Posterior vena cava (tissue), 2 donors: Measurements from ENCODE around the gene TRAPPC3L. TPM values are rescaled to one million over a fixed set of nuclear protein-coding genes. Genes with fewer than 3 reads are reported as not detected.

ENCODE experiments used
- DNase-seq: peaks from one replicate; pipeline ENCODE4 v3.0.0-alpha.2; 2020; ENCODE audit warnings: low spot score
- intact Hi-C, 2 donors: fragments of 100-400 bp; cut with DNase I; formaldehyde crosslinking; loops; one replicate each; pipeline versions ENCODE4 v1.14.1 to v1.14.2; 2022 to 2023
- long read RNA-seq, 2 donors: library from polyadenylated mRNA; unstranded; transcript quantifications; one replicate each; pipeline ENCODE4 v2.0.0, GENCODE V29; 2020 to 2021
- total RNA-seq, 2 donors: library from RNA; stranded (reverse); fragmentation: NEBNext Ultra II Directional; extraction: Animal tissue kit (Norgen Biotek cat#: 25700); gene quantifications; one replicate each; pipeline ENCODE4 v1.2.1, GENCODE V29; 2021
- donor health status: DM: yes; HTN: yes; CAD: no.
- donor health status: DM: yes; HTN: yes; CAD: no.

TRAPPC3L gene
- under 1 TPM in 1 of 2 donors, not detected in 1; 0.33 TPM for total RNA-seq
- long read RNA-seq, donor 1: 0 reads
- long read RNA-seq, donor 2: 0 reads

GRCh38 chr6:116545651-116546050 is at the start of gene TRAPPC3L:
TSS of gene TRAPPC3L (minus strand) at chr6:116545684. CDS start at chr6:116545514, 170 bp downstream.
- intact Hi-C loops: no loop called here
- DNase-seq: no peak

- intact Hi-C loops: no loop called here
- DNase-seq: no peak
These were observed 49.8 kb upstream of the TRAPPC3L start for GRCh38 chr6:116595247-116595646.

GRCh38 chr6:116586738-116587137 is 41.3 kb upstream of the TRAPPC3L start:
- no peak for DNase-seq
- intact Hi-C loops: no loop called here

- no peak for DNase-seq
- intact Hi-C loops: no loop called here
These were observed 40.8 kb upstream of the TRAPPC3L start for GRCh38 chr6:116586276-116586675.

- intact Hi-C loops: no loop called here
- DNase-seq: no peak
These were observed 34.7 kb upstream of the TRAPPC3L start for GRCh38 chr6:116580198-116580597.

GRCh38 chr6:116579143-116579542 is 33.7 kb upstream of the TRAPPC3L start:
- intact Hi-C loops: no loop called here

GRCh38 chr6:116578335-116578734 is 32.9 kb upstream of the TRAPPC3L start:
- no peak for DNase-seq
- intact Hi-C loops: no loop called here

More at GRCh38 chr6:116579143-116579542, 33.7 kb upstream of the TRAPPC3L start:
- no peak for DNase-seq

- no peak for DNase-seq
- intact Hi-C loops: no loop called here
These were observed 32.0 kb upstream of the TRAPPC3L start for GRCh38 chr6:116577486-116577885.

GRCh38 chr6:116575227-116575626 is 29.7 kb upstream of the TRAPPC3L start:
- intact Hi-C loops: no loop called here
- no peak for DNase-seq

- DNase-seq: peak; percentile 38
- intact Hi-C loops: no loop called here
These were observed 26.7 kb upstream of the TRAPPC3L start for GRCh38 chr6:116572162-116572561.

GRCh38 chr6:116571683-116572000 is 26.2 kb upstream of the TRAPPC3L start:
- intact Hi-C loops: no loop called here
- no peak for DNase-seq

- intact Hi-C loops: no loop called here
- DNase-seq: peak; percentile 100
These were observed 25.6 kb upstream of the TRAPPC3L start, which contains the start of gene RWDD1 for GRCh38 chr6:116570856-116571682. TSS of gene RWDD1 (plus strand) at chr6:116571504. CDS start at chr6:116571583, 79 bp downstream.

- no peak for DNase-seq
- intact Hi-C loops: no loop called here
These were observed 23.6 kb upstream of the TRAPPC3L start for GRCh38 chr6:116568821-116569755.

GRCh38 chr6:116568111-116568510 is 22.6 kb upstream of the TRAPPC3L start:
- intact Hi-C loops: no loop called here

GRCh38 chr6:116564921-116565872 is 19.7 kb upstream of the TRAPPC3L start:
- intact Hi-C loops: no loop called here

More at GRCh38 chr6:116568111-116568510, 22.6 kb upstream of the TRAPPC3L start:
- no peak for DNase-seq

GRCh38 chr6:116564311-116564710 is 18.8 kb upstream of the TRAPPC3L start:
- no peak for DNase-seq
- intact Hi-C loops: no loop called here

More at GRCh38 chr6:116564921-116565872, 19.7 kb upstream of the TRAPPC3L start:
- peak; percentile 82 for DNase-seq

GRCh38 chr6:116563830-116564229 is 18.3 kb upstream of the TRAPPC3L start:
- DNase-seq: no peak
- intact Hi-C loops: no loop called here

- no peak for DNase-seq
- intact Hi-C loops: no loop called here
These were observed 17.1 kb upstream of the TRAPPC3L start for GRCh38 chr6:116562614-116563013.

- DNase-seq: no peak
- intact Hi-C loops: no loop called here
These were observed 16.5 kb upstream of the TRAPPC3L start for GRCh38 chr6:116562019-116562403.
